ENCODE results near the gene CDK7.
A peak's percentile ranks its signal among the peaks of the same experiment; 100 is the strongest.
"Not testable (repeated sequence)": the region's sequence is repeated elsewhere in the genome, so short reads cannot be mapped to it uniquely, and the experiment has no call there.

Gene CDK7

DNA sequence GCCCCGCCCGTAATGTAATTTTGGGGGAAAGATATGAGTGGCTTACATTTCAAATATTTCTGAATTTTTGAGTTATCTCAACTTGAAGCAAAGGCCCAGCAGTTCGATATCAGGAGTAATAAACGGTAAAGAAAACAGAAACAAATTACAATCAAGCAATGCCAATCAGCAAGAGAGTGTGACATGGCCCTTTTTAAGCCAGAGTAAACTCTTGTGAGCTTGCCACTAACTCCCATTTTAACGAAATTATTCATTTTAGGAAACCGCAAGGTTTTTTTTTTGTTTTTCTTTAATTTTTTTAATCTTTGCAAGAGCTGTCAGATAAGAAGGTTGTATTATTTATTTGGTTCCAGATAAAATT is 17.6 kb upstream of the CDK7 start:
- TF ChIP-seq POLR2A (IDR thresholded peaks at IDR 0.05; ENCODE audit: extremely low read depth, insufficient read length) (no peak), MYC (IDR thresholded peaks at IDR 0.05; ENCODE audit: low read depth, low read length) (no peak)
- TF ChIP-seq, protein P1, sequence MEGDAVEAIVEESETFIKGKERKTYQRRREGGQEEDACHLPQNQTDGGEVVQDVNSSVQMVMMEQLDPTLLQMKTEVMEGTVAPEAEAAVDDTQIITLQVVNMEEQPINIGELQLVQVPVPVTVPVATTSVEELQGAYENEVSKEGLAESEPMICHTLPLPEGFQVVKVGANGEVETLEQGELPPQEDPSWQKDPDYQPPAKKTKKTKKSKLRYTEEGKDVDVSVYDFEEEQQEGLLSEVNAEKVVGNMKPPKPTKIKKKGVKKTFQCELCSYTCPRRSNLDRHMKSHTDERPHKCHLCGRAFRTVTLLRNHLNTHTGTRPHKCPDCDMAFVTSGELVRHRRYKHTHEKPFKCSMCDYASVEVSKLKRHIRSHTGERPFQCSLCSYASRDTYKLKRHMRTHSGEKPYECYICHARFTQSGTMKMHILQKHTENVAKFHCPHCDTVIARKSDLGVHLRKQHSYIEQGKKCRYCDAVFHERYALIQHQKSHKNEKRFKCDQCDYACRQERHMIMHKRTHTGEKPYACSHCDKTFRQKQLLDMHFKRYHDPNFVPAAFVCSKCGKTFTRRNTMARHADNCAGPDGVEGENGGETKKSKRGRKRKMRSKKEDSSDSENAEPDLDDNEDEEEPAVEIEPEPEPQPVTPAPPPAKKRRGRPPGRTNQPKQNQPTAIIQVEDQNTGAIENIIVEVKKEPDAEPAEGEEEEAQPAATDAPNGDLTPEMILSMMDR (IDR thresholded peaks at IDR 0.05; ENCODE audit: low read depth, low read length) = no peak
- TF ChIP-seq, protein P2, sequence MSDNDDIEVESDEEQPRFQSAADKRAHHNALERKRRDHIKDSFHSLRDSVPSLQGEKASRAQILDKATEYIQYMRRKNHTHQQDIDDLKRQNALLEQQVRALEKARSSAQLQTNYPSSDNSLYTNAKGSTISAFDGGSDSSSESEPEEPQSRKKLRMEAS (IDR thresholded peaks at IDR 0.05; ENCODE audit: low read depth, low read length) = no peak
- peak overlapping the region; percentile 91 for H3K4me3 ChIP-seq (ENCODE audit: low read depth, low read length)

DNA sequence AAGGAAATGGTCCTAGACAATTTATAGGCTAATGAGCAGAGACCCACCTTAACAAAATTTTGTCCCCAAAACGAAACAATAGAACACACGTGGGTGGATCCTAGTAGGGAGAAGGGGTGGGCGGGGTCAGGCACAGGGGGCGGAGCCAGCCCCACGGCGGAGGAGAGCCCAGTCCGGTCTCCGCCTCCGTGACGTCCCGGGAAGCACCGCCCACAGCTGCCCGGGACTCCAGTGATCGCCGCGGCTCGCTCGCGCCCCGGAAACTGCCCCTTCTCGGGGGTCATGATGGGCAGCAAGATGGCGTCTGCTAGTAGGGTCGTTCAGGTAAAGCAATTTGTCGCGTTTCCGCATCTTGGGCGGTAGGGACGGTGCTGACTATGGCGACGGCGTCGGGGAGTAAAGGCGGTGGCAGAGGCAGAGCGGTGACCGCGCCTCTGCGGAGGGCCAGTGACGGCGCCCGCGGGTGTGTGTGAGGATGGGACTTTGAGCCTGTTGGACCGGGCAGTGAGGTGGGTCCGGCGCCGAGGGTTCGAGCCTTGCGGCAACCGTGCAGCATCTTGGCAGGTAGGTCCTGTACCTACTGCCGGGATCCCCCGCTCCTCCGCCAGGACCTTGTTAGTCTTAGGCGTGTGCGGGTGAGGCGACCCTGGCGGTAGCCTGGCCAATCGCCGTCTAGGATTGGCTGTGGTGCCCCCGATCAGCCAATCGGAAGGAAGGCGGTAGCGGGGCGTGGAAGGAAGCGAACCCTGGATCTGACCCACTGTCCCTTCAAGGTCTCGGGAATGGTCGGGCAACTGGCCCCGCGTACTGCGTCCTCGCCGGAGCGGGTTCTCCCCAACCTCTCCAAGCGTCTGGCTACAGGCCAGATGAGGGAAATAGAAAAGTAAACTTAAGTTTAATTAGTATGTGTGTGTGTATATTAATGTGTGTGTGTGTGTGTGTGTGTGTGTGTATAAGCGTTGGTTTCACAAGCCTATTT is 16.8 kb upstream of the CDK7 start:
- peak overlapping the region; percentile 91 for H3K4me3 ChIP-seq (ENCODE audit: low read depth, low read length)
- TF ChIP-seq, protein P2 (IDR thresholded peaks at IDR 0.05; ENCODE audit: low read depth, low read length) = peak; percentile 52; the same call in 1 of the 2 replicates
- TF ChIP-seq POLR2A (IDR thresholded peaks at IDR 0.05; ENCODE audit: extremely low read depth, insufficient read length) (peak; percentile 62), MYC (IDR thresholded peaks at IDR 0.05; ENCODE audit: low read depth, low read length) (no peak)
- TF ChIP-seq, protein P1 (IDR thresholded peaks at IDR 0.05; ENCODE audit: low read depth, low read length) = no peak
- peak; percentile 95 for DNase-seq (ENCODE audit: low read depth)

More for the DNA sequence above, 17.6 kb upstream of the CDK7 start:
- peak; percentile 14 for DNase-seq (ENCODE audit: low read depth)

DNA sequence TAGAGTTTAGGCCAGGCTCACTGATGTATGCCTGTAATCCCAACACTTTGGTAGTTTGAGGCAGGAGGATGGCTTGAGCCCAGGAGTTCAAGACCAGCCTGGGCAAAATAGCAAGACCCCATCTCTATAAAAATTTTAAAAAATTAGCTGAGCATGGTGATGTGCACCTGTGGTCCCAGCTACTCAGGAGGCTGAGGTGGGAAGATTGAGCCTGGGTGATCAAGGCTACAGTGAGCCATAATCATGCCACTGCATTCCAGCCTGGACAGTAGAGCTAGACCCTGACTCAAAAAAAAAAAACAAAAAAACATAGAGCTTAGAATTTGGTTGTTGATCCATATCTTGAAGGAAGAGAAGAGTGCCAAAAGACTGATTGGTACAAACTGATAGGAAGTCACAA is 14.7 kb upstream of the CDK7 start:
- TF ChIP-seq, protein P2 (IDR thresholded peaks at IDR 0.05; ENCODE audit: low read depth, low read length) = no peak
- TF ChIP-seq POLR2A (IDR thresholded peaks at IDR 0.05; ENCODE audit: extremely low read depth, insufficient read length) (no peak), MYC (IDR thresholded peaks at IDR 0.05; ENCODE audit: low read depth, low read length) (no peak)
- TF ChIP-seq, protein P1 (IDR thresholded peaks at IDR 0.05; ENCODE audit: low read depth, low read length) = no peak
- H3K4me3 ChIP-seq (ENCODE audit: low read depth, low read length) = no peak overlapping the region
- DNase-seq (ENCODE audit: low read depth) = no peak

DNA sequence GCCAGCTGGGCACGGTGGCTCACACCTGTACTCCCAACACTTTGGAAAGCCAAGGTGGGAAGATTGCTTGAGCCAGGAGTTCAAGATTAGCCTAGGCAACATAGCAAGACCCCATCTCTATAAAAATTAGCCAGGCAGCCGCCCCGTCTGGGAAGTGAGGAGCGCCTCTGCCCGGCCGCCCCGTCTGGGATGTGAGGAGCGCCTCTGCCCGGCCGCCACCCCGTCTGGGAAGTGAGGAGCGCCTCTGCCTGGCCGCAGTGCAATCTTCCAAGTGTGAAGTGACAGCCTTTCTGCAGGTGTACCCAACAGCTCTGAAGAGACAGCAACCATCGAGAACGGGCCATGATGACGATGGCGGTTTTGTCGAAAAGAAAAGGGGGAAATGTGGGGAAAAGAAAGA is 14.3 kb upstream of the CDK7 start:
- H3K4me3 ChIP-seq (ENCODE audit: low read depth, low read length); DNase-seq (ENCODE audit: low read depth): not testable (repeated sequence)

DNA sequence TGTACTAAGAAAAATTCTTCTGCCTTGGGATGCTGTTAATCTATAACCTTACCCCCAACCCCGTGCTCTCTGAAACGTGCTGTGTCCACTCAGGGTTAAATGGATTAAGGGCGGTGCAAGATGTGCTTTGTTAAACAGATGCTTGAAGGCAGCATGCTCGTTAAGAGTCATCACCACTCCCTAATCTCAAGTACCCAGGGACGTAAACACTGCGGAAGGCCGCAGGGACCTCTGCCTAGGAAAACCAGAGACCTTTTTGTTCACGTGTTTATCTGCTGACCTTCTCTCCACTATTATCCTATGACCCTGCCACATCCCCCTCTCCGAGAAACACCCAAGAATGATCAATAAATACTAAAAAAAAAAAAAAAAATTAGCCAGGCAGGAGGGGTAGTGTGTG is 13.9 kb upstream of the CDK7 start:
- H3K4me3 ChIP-seq (ENCODE audit: low read depth, low read length); DNase-seq (ENCODE audit: low read depth): not testable (repeated sequence)

DNA sequence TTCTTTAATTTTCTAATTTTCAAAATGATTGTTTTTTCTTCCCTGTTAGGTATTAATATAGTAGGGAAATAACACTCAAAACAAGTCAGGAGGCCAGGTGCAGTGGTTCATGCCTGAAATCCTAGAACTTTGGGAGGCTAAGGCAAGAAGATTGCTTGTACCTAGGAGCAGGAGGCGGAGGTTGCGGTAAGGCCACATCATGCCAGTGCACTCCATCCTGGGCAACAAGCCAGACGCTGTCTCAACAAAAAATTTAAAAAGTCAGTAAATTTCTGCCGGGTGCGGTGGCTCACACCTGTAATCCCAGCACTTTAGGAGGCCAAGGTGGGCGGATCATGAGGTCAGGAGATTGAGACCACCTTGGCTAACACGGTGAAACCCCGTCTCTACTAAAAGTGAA is 10.2 kb upstream of the CDK7 start:
- no peak for DNase-seq (ENCODE audit: low read depth)
- TF ChIP-seq MYC (IDR thresholded peaks at IDR 0.05; ENCODE audit: low read depth, low read length) (no peak), POLR2A (IDR thresholded peaks at IDR 0.05; ENCODE audit: extremely low read depth, insufficient read length) (no peak)
- TF ChIP-seq, protein P2 (IDR thresholded peaks at IDR 0.05; ENCODE audit: low read depth, low read length) = no peak
- TF ChIP-seq, protein P1 (IDR thresholded peaks at IDR 0.05; ENCODE audit: low read depth, low read length) = no peak
- no peak overlapping the region for H3K4me3 ChIP-seq (ENCODE audit: low read depth, low read length)

DNA sequence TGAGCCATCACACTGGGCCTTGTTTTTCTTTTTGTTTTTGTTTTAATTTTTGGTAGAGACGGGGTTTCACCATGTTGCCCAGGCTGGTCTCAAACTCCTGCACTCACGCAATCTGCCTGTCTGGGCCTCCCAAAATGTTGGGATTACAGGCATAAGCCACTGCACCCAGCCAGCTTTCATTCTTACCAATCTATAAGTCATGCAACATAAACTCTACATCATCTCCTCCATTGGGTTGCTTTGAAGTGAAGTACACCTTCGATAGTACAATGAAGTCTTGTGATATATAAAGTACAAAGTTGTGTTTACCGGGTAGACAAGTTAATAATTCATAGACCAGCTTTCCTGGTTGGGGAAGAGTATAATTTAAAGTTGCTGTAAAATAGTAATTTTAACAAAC is 8.8 kb upstream of the CDK7 start:
- TF ChIP-seq POLR2A (IDR thresholded peaks at IDR 0.05; ENCODE audit: extremely low read depth, insufficient read length) (no peak), MYC (IDR thresholded peaks at IDR 0.05; ENCODE audit: low read depth, low read length) (no peak)
- TF ChIP-seq, protein P1 (IDR thresholded peaks at IDR 0.05; ENCODE audit: low read depth, low read length) = no peak
- TF ChIP-seq, protein P2 (IDR thresholded peaks at IDR 0.05; ENCODE audit: low read depth, low read length) = no peak
- DNase-seq (ENCODE audit: low read depth) = no peak
- no peak overlapping the region for H3K4me3 ChIP-seq (ENCODE audit: low read depth, low read length)

Measured in NB4 (cell line).